Measurements from ENCODE around the gene SHC2. TPM values are rescaled to one million over a fixed set of nuclear protein-coding genes. Genes with fewer than 3 reads are reported as not detected.

SHC2 gene
- total and polyA plus RNA-seq, 2 of the 8 experiments (the other 6 are each of a cell fraction or from before 2014, with no cell fraction given): 4.4 to 7.3 TPM

DNA sequence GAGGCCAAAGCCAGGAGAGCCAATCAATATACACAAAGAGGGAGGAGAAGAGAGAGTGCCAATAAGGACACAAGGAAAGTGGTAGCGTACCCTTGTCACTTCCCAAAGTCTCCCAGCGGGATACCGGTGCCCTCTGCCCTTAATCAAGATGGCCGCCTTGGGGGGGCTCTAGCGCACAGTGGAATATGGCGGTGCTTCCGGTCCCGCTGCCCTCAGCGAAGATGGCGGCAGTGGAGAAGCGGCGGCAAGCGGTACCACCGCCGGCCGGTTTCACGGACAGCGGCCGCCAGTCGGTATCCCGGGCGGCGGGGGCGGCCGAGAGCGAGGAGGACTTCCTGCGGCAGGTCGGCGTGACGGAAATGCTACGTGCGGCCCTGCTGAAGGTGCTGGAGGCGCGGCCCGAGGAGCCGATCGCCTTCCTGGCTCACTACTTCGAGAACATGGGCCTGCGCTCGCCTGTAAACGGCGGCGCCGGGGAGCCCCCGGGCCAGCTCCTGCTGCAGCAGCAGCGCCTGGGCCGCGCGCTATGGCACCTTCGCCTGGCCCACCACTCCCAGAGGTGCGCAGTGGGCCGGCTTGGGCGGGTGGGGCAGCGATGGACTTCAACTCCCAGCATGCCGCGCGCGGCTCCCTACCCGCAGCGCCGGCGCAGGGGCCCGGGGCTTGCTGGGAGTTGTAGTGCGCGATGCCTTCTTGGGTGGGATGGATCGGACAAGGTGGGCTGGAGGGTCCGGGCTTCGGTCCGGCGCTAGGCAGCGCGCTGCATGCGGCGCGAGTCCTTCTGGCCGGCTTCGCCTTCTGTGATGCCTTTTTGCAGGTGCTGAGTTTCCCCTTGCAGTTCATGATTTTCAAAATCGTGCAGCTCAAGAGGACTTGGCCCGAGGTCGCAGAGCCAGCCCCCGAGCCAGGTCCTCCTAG, 46.7 kb upstream of the SHC2 start, which contains the start of gene TPGS1 (continued):
- TF ChIP-seq PHF8 (conservative IDR thresholded peaks at IDR 0.05; ENCODE audit: low read depth, low read length) (peak; percentile 72), RXRA (IDR thresholded peaks at IDR 0.05; ENCODE audit: insufficient read depth, low read depth, low read length) (no peak), KDM5A (IDR thresholded peaks at IDR 0.05; ENCODE audit: low read length) (peak; percentile 72), POLR2A (IDR thresholded peaks at IDR 0.05; ENCODE audit: control extremely low read depth in 1 of 2, low read depth in 2 of 2, low read length in 2 of 2) (peak in 1 of 2 experiments; percentile 47; a peak in 2 of 3 replicates), SP4 (IDR thresholded peaks at IDR 0.05; ENCODE audit: low read length) (0 out of 2 replicates have a peak, but pooled peaks have one; percentile 51), TCF12 (IDR thresholded peaks at IDR 0.05; ENCODE audit: low read depth, low read length) (no peak)

Measured in H1 (cell line).